ENCODE measurements around the gene HSD3B1.

DNA sequence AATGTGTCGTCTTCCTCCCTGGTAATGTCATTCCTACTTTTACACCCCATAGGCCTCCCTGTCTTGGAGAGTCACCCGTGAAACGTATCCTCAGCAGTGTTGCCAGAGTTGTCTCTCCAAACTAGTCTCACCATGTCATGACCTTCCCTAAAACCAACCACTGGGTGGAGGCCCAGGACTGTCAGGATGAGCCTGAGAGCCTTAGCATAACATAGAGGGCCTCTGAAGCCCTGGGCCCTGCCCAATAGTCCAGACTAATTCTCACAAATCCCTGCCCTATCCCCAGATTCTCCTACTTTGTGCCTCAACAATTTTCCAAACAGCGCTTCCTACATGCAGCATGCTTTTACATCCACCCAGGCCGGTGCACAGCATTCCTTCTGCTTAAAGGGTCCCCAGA lies 29.3 kb upstream of the HSD3B1 start:
- TF ChIP-seq, protein P1, sequence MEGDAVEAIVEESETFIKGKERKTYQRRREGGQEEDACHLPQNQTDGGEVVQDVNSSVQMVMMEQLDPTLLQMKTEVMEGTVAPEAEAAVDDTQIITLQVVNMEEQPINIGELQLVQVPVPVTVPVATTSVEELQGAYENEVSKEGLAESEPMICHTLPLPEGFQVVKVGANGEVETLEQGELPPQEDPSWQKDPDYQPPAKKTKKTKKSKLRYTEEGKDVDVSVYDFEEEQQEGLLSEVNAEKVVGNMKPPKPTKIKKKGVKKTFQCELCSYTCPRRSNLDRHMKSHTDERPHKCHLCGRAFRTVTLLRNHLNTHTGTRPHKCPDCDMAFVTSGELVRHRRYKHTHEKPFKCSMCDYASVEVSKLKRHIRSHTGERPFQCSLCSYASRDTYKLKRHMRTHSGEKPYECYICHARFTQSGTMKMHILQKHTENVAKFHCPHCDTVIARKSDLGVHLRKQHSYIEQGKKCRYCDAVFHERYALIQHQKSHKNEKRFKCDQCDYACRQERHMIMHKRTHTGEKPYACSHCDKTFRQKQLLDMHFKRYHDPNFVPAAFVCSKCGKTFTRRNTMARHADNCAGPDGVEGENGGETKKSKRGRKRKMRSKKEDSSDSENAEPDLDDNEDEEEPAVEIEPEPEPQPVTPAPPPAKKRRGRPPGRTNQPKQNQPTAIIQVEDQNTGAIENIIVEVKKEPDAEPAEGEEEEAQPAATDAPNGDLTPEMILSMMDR (IDR thresholded peaks at IDR 0.05; ENCODE audit: low read length) = no peak
- TF ChIP-seq EZH2 (IDR thresholded peaks at IDR 0.05; ENCODE audit: borderline replicate concordance, low read length) = no peak

Measured in OCI-LY1 (cell line).